Liver (tissue), 9 donors: ENCODE results near the gene VAV3. TPM values are rescaled to one million over a fixed set of nuclear protein-coding genes. Genes with fewer than 3 reads are reported as not detected.

Source experiments
- DNase-seq: peaks from one replicate; pipeline ENCODE4 v3.0.0-alpha.2; 2017; ENCODE audit warnings: low spot score
- H3K27ac ChIP-seq, 2 donors: one replicate each; pipeline ENCODE4 v1.7.0; 2013; ENCODE audit warnings: inconsistent platforms in 2 of 2, low read length in 2 of 2, control low read depth in 1 of 2, low read depth in 1 of 2, mild to moderate bottlenecking in 1 of 2
- H3K27me3 ChIP-seq, 4 donors: one replicate each; pipeline versions ENCODE4 v1.6.1 to v1.7.0; 2013; ENCODE audit warnings: low read length in 3 of 4, inconsistent platforms in 1 of 4, mild to moderate bottlenecking in 1 of 4, moderate library complexity in 1 of 4; ENCODE audit not compliant: control insufficient read depth in 4 of 4, insufficient read depth in 4 of 4
- H3K36me3 ChIP-seq, 4 donors: one replicate each; pipeline versions ENCODE4 v1.6.1 to v1.7.0; 2013; ENCODE audit warnings: low read length in 3 of 4, mild to moderate bottlenecking in 3 of 4, low read depth in 1 of 4, moderate library complexity in 1 of 4; ENCODE audit not compliant: control insufficient read depth in 4 of 4, insufficient read depth in 3 of 4
- H3K4me1 ChIP-seq, 4 donors: one replicate each; pipeline versions ENCODE4 v1.6.1 to v1.7.0; 2013; ENCODE audit warnings: low read length in 3 of 4, mild to moderate bottlenecking in 3 of 4, moderate library complexity in 1 of 4; ENCODE audit not compliant: control insufficient read depth in 4 of 4, insufficient read depth in 4 of 4
- H3K4me3 ChIP-seq, 3 donors: one replicate each; pipeline versions ENCODE4 v1.6.1 to v1.7.0; 2013; ENCODE audit warnings: low read length in 3 of 3, control low read depth in 1 of 3, low read depth in 1 of 3, mild to moderate bottlenecking in 1 of 3
- H3K9ac ChIP-seq, 2 donors: one replicate each; pipeline ENCODE4 v1.7.0; 2013; ENCODE audit warnings: low read length in 2 of 2, mild to moderate bottlenecking in 2 of 2, moderate library complexity in 2 of 2, control low read depth in 1 of 2, low read depth in 1 of 2
- H3K9me3 ChIP-seq, 4 donors: one replicate each; pipeline versions ENCODE4 v1.6.1 to v1.7.0; 2013; ENCODE audit warnings: low read length in 3 of 4; ENCODE audit not compliant: control insufficient read depth in 4 of 4
- EGR1 ChIP-seq, 2 donors: IDR thresholded peaks; 2 replicates each; pipeline ENCODE4 v1.6.1; 2016 to 2018; ENCODE audit warnings: antibody characterized with exemption in 2 of 2, low read depth in 2 of 2
- FOXA1 ChIP-seq: IDR thresholded peaks from 2 replicates; pipeline ENCODE4 v1.6.1; 2016; ENCODE audit warnings: antibody characterized with exemption
- FOXA2 ChIP-seq: IDR thresholded peaks from 2 replicates; pipeline ENCODE4 v1.6.1; 2016; ENCODE audit warnings: antibody characterized with exemption
- GABPA ChIP-seq, 2 donors: IDR thresholded peaks in 1 of 2; conservative IDR thresholded peaks in 1 of 2; 2 replicates each; pipeline ENCODE4 v1.6.1; 2016; ENCODE audit warnings: antibody characterized with exemption in 2 of 2, mild to moderate bottlenecking in 1 of 2, moderate library complexity in 1 of 2
- HNF4A ChIP-seq, 2 donors: conservative IDR thresholded peaks; 2 replicates each; pipeline ENCODE4 v1.6.1; 2016; ENCODE audit warnings: antibody characterized with exemption in 2 of 2, mild to moderate bottlenecking in 2 of 2
- HNF4G ChIP-seq: IDR thresholded peaks from 2 replicates; pipeline ENCODE4 v1.6.1; 2016; ENCODE audit warnings: antibody characterized with exemption
- NR2F2 ChIP-seq: IDR thresholded peaks from 2 replicates; pipeline ENCODE4 v1.6.1; 2016; ENCODE audit warnings: antibody characterized with exemption
- RAD21 ChIP-seq, 2 donors: IDR thresholded peaks; 2 replicates each; pipeline ENCODE4 v1.6.1; 2016; ENCODE audit warnings: antibody characterized with exemption in 2 of 2, mild to moderate bottlenecking in 2 of 2
- RXRA ChIP-seq, 2 donors: IDR thresholded peaks; 2 replicates each; pipeline ENCODE4 v1.6.1; 2017 to 2018; ENCODE audit warnings: antibody characterized with exemption in 2 of 2, mild to moderate bottlenecking in 1 of 2
- SP1 ChIP-seq: IDR thresholded peaks from 2 replicates; pipeline ENCODE4 v1.6.1; 2018; ENCODE audit warnings: antibody characterized with exemption, mild to moderate bottlenecking
- TAF1 ChIP-seq: conservative IDR thresholded peaks from 2 replicates; pipeline ENCODE4 v1.6.1; 2016; ENCODE audit warnings: antibody characterized with exemption, mild to moderate bottlenecking
- YY1 ChIP-seq: IDR thresholded peaks from 2 replicates; pipeline ENCODE4 v1.6.1; 2016; ENCODE audit warnings: antibody characterized with exemption, mild to moderate bottlenecking
- WGBS: extraction: QIAGEN DNeasy Blood & Tissue Kit; methylation state at CpG from one replicate; pipeline ENCODE4 v1.1.7; 2013; 5-methylcytosine and 5-hydroxymethylcytosine counted together
- polyA plus RNA-seq, 2 donors: library from polyadenylated mRNA; stranded (reverse) in 1 of 2; unstranded in 1 of 2; fragments of 200-250 nt in 1 of 2; fragments of >200 nt in 1 of 2; fragmentation: Nextera tagmentation in 1 of 2; extraction: Ambion mirVana in 1 of 2; gene quantifications; one replicate each; pipeline versions ENCODE4 v1.2.1 to v1.2.3, GENCODE V29; 2013 to 2015
- total RNA-seq, 2 donors: library from RNA; depleted of rRNA; stranded (reverse); fragments of >200 nt; gene quantifications; one replicate each; pipeline ENCODE4 v1.2.3, GENCODE V29; 2014
- TF ChIP-seq, protein P1 (sequence below): IDR thresholded peaks from 2 replicates; pipeline ENCODE4 v1.6.1; 2016; ENCODE audit warnings: antibody characterized with exemption, mild to moderate bottlenecking
- TF ChIP-seq, protein P2 (sequence below): IDR thresholded peaks from 2 replicates; pipeline ENCODE4 v1.6.1; 2016; ENCODE audit warnings: antibody characterized with exemption
- TF ChIP-seq, protein P3 (sequence below): IDR thresholded peaks from 2 replicates; pipeline ENCODE4 v1.6.1; 2016; ENCODE audit warnings: antibody characterized with exemption
- TF ChIP-seq, protein P4 (sequence below): IDR thresholded peaks from 2 replicates; pipeline ENCODE4 v1.6.1; 2016; ENCODE audit warnings: antibody characterized with exemption
- donor health status: healthy.
- donor health status: healthy.
- donor health status: healthy.
- donor health status: healthy.
- donor health status: healthy.

The VAV3 gene
- total and polyA plus RNA-seq, 4 donors = 0.46 to 4.8 (median 2.7) TPM

DNA sequence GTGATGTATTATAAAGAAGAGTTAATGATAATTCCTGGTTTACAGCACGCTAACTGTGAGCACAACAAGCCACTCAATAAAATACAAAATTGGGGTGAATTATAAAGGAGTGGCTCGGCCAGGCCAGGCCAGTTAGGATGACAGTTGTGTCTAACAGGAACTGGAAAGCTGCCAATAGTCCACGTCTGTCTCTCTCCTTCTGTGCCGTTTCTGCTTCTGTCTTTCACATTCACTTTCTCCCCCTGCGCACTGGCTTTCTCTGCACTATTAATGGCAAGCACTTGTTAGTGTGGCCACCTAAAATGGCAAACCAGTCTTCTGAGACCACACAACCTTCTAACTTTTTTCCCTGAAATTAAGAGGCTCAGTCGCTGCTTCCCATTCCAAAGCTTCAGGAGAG, 429.9 kb downstream of the VAV3 start:
- no peak for DNase-seq
- H3K4me3 ChIP-seq = no peak overlapping the region
- no peaks in the 10 kb centered on the region for H3K36me3 ChIP-seq
- no peaks in the 10 kb centered on the region for H3K4me1 ChIP-seq
- H3K9ac ChIP-seq = no peak overlapping the region
- TF ChIP-seq FOXA2 (no peak), RXRA (IDR thresholded peaks at IDR 0.05) (no peak), FOXA1 (no peak), SP1 (no peak), RAD21 (IDR thresholded peaks at IDR 0.05) (no peak), YY1 (no peak), TAF1 (no peak), GABPA (IDR thresholded peaks at IDR 0.05 in 1 of 2, conservative IDR thresholded peaks at IDR 0.05 in 1 of 2) (no peak)
- TF ChIP-seq, protein P1, sequence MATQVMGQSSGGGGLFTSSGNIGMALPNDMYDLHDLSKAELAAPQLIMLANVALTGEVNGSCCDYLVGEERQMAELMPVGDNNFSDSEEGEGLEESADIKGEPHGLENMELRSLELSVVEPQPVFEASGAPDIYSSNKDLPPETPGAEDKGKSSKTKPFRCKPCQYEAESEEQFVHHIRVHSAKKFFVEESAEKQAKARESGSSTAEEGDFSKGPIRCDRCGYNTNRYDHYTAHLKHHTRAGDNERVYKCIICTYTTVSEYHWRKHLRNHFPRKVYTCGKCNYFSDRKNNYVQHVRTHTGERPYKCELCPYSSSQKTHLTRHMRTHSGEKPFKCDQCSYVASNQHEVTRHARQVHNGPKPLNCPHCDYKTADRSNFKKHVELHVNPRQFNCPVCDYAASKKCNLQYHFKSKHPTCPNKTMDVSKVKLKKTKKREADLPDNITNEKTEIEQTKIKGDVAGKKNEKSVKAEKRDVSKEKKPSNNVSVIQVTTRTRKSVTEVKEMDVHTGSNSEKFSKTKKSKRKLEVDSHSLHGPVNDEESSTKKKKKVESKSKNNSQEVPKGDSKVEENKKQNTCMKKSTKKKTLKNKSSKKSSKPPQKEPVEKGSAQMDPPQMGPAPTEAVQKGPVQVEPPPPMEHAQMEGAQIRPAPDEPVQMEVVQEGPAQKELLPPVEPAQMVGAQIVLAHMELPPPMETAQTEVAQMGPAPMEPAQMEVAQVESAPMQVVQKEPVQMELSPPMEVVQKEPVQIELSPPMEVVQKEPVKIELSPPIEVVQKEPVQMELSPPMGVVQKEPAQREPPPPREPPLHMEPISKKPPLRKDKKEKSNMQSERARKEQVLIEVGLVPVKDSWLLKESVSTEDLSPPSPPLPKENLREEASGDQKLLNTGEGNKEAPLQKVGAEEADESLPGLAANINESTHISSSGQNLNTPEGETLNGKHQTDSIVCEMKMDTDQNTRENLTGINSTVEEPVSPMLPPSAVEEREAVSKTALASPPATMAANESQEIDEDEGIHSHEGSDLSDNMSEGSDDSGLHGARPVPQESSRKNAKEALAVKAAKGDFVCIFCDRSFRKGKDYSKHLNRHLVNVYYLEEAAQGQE = no peak
- TF ChIP-seq, protein P2, sequence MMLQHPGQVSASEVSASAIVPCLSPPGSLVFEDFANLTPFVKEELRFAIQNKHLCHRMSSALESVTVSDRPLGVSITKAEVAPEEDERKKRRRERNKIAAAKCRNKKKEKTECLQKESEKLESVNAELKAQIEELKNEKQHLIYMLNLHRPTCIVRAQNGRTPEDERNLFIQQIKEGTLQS = no peak
- 74% methylated on average over 6 of the region's 6 CpGs for WGBS
- no peaks in the 10 kb centered on the region for H3K9me3 ChIP-seq
- H3K27me3 ChIP-seq = no peaks in the 10 kb centered on the region
- H3K27ac ChIP-seq = no peak overlapping the region

DNA sequence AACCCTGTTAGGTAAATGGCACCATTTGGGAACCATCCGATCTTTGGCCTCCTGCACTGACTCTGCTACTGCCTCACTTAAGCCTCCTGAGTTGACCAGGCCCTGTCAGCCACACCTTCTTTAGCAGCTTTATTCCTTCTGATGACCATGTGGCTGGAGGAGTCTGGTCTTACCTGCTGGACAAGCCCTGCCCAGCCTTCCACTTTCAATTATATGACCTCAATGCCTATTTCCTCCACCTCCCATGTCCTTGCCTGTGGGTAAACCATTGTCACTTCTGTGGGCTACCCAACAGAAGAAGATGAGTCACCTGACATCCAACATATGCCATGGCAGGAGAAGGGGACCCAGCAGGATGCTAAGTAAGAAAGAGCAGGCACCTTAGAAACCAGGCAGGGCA, 430.3 kb downstream of the VAV3 start:
- Histone ChIP-seq H3K36me3 (no peaks in the 10 kb centered on the region), H3K9me3 (no peaks in the 10 kb centered on the region), H3K4me3 (no peak overlapping the region), H3K27me3 (no peaks in the 10 kb centered on the region), H3K4me1 (no peaks in the 10 kb centered on the region), H3K27ac (no peak overlapping the region), H3K9ac (no peak overlapping the region)
- no peak for DNase-seq
- TF ChIP-seq, protein P3, sequence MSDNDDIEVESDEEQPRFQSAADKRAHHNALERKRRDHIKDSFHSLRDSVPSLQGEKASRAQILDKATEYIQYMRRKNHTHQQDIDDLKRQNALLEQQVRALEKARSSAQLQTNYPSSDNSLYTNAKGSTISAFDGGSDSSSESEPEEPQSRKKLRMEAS = no peak
- TF ChIP-seq FOXA2 (no peak), GABPA (IDR thresholded peaks at IDR 0.05 in 1 of 2, conservative IDR thresholded peaks at IDR 0.05 in 1 of 2) (no peak), RXRA (IDR thresholded peaks at IDR 0.05) (no peak), HNF4A (conservative IDR thresholded peaks at IDR 0.05) (no peak), FOXA1 (no peak), RAD21 (IDR thresholded peaks at IDR 0.05) (no peak), NR2F2 (no peak), EGR1 (IDR thresholded peaks at IDR 0.05; ENCODE audit: low read depth in 2 of 2) (no peak), YY1 (no peak), HNF4G (no peak), TAF1 (no peak)
- TF ChIP-seq, protein P4, sequence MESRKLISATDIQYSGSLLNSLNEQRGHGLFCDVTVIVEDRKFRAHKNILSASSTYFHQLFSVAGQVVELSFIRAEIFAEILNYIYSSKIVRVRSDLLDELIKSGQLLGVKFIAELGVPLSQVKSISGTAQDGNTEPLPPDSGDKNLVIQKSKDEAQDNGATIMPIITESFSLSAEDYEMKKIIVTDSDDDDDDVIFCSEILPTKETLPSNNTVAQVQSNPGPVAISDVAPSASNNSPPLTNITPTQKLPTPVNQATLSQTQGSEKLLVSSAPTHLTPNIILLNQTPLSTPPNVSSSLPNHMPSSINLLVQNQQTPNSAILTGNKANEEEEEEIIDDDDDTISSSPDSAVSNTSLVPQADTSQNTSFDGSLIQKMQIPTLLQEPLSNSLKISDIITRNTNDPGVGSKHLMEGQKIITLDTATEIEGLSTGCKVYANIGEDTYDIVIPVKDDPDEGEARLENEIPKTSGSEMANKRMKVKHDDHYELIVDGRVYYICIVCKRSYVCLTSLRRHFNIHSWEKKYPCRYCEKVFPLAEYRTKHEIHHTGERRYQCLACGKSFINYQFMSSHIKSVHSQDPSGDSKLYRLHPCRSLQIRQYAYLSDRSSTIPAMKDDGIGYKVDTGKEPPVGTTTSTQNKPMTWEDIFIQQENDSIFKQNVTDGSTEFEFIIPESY = no peak
- TF ChIP-seq, protein P2 = no peak
- WGBS = 89% methylated on average over 1 of the region's 1 CpG
